GM23248 (cell line): Measurements from ENCODE around the gene CDK7.

Source experiments
- EZH2 ChIP-seq: fragments of 200-600 bp; sonication (generic); IDR thresholded peaks from 2 replicates; pipeline ENCODE4 v1.6.1; 2018; ENCODE audit warnings: antibody characterized with exemption, mild to moderate bottlenecking; ENCODE audit not compliant: insufficient read depth, poor library complexity, severe bottlenecking
- EZH2phosphoT487 ChIP-seq: fragments of 200-600 bp; sonication (generic); IDR thresholded peaks from 2 replicates; pipeline ENCODE4 v1.6.1; 2018; ENCODE audit warnings: antibody characterized with exemption, moderate library complexity, mild to moderate bottlenecking, low read depth; ENCODE audit not compliant: insufficient read depth

- TF ChIP-seq EZH2 (no peak), EZH2phosphoT487 (no peak)
Measured at GRCh38 chr5:69187342-69187741, 47.3 kb upstream of the CDK7 start.
